Erythroblast (primary cell): ENCODE results near the gene ERMAP.
"Not testable (repeated sequence)": the region's sequence is repeated elsewhere in the genome, so short reads cannot be mapped to it uniquely, and the experiment has no call there.

ENCODE experiments used
- DNase-seq, 2 experiments: peaks; one replicate each; lab custom pipeline; 2025; lab: John Stamatoyannopoulos, UW
- GATA1 ChIP-seq: IDR thresholded peaks from 2 replicates; pipeline ENCODE4 v1.6.1; 2011; ENCODE audit warnings: low read depth, mild to moderate bottlenecking, control low read depth, low read length, moderate library complexity
- POLR2A ChIP-seq: IDR thresholded peaks from 2 replicates; pipeline ENCODE4 v1.6.1; 2011; ENCODE audit warnings: mild to moderate bottlenecking, low read length

ERMAP gene

GRCh38 chr1:42786097-42786496 lies 30.8 kb upstream of the ERMAP start:
- TF ChIP-seq GATA1, result no peak
- TF ChIP-seq POLR2A, result no peak
- DNase-seq, result no peak

- no peak for DNase-seq
- TF ChIP-seq POLR2A (no peak), GATA1 (no peak)
These were observed 28.9 kb upstream of the ERMAP start for GRCh38 chr1:42788021-42788420.

GRCh38 chr1:42793824-42794223 lies 23.1 kb upstream of the ERMAP start:
- TF ChIP-seq GATA1 (no peak), POLR2A (no peak)
- DNase-seq, result no peak

GRCh38 chr1:42797414-42797813 lies 19.5 kb upstream of the ERMAP start:
- DNase-seq, result no peak
- no peak for TF ChIP-seq GATA1
- no peak for TF ChIP-seq POLR2A

- DNase-seq, result no peak
- TF ChIP-seq POLR2A, result no peak
- TF ChIP-seq GATA1, result no peak
These were observed 18.9 kb upstream of the ERMAP start for GRCh38 chr1:42797979-42798378.

- DNase-seq, result no peak
- no peak for TF ChIP-seq GATA1
- no peak for TF ChIP-seq POLR2A
These were observed 15.0 kb upstream of the ERMAP start for GRCh38 chr1:42801832-42802473.

- no peak for TF ChIP-seq GATA1
- no peak for TF ChIP-seq POLR2A
- no peak for DNase-seq
These were observed 10.8 kb upstream of the ERMAP start for GRCh38 chr1:42806171-42806570.

- DNase-seq, result no peak
These were observed 10.3 kb upstream of the ERMAP start for GRCh38 chr1:42806593-42806992.

GRCh38 chr1:42807056-42807668 lies 9.8 kb upstream of the ERMAP start:
- no peak for TF ChIP-seq POLR2A
- no peak for TF ChIP-seq GATA1

More at GRCh38 chr1:42806593-42806992, 10.3 kb upstream of the ERMAP start:
- TF ChIP-seq POLR2A (no peak), GATA1 (no peak)

GRCh38 chr1:42814815-42815214 lies 2.1 kb upstream of the ERMAP start:
- not testable (repeated sequence) for DNase-seq

More at GRCh38 chr1:42807056-42807668, 9.8 kb upstream of the ERMAP start:
- no peak for DNase-seq

GRCh38 chr1:42815941-42816584 lies 859 bp upstream of the ERMAP start:
- DNase-seq, result peak; percentile 42 to 55
- TF ChIP-seq GATA1 (no peak), POLR2A (no peak)

GRCh38 chr1:42817440-42817767 lies 482 bp downstream of the ERMAP start:
- TF ChIP-seq GATA1 (no peak), POLR2A (no peak)
- no peak for DNase-seq

- TF ChIP-seq GATA1 (no peak), POLR2A (no peak)
- DNase-seq, result peak in 1 of 2 experiments; percentile 45
These were observed 1.1 kb downstream of the ERMAP start for GRCh38 chr1:42817976-42818375.

- peak in 1 of 2 experiments; percentile 32 for DNase-seq
These were observed 3.9 kb downstream of the ERMAP start for GRCh38 chr1:42820813-42821212.

More at GRCh38 chr1:42820813-42821212, 3.9 kb downstream of the ERMAP start:
- TF ChIP-seq POLR2A (no peak), GATA1 (no peak)
